Measurements from ENCODE around the gene NSFL1C.

GRCh38 chr20:1405801-1406200, 60.8 kb downstream of the NSFL1C start:
- TF ChIP-seq EZH2phosphoT487 (IDR thresholded peaks at IDR 0.05; ENCODE audit: insufficient read depth, low read depth) (no peak), EZH2 (IDR thresholded peaks at IDR 0.05; ENCODE audit: insufficient read depth, poor library complexity, severe bottlenecking) (no peak)

Data from GM23248 (cell line).